GM13977 (cell line): ENCODE results near the gene DGKI.

Experiments
- DNase-seq: peaks from one replicate; pipeline ENCODE4 v3.0.0; 2012; ENCODE audit warnings: low spot score
- in situ Hi-C: fragments of 300-500 bp; cut with MboI; formaldehyde crosslinking; loops from one replicate; pipeline ENCODE4 v1.12.0; 2022; ENCODE audit warnings: low sequenced_read_pairs, low pct_unique_long_range_greater_than_20kb, mixed read lengths, inconsistent platforms; ENCODE audit not compliant: unreplicated experiment
- TF ChIP-seq, protein P1 (sequence below): IDR thresholded peaks from 2 replicates; pipeline ENCODE4 v1.5.1; 2012; ENCODE audit warnings: mild to moderate bottlenecking, control low read depth; ENCODE audit not compliant: insufficient read depth; ENCODE audit errors: extremely low read depth, missing control alignments

The DGKI gene

DNA sequence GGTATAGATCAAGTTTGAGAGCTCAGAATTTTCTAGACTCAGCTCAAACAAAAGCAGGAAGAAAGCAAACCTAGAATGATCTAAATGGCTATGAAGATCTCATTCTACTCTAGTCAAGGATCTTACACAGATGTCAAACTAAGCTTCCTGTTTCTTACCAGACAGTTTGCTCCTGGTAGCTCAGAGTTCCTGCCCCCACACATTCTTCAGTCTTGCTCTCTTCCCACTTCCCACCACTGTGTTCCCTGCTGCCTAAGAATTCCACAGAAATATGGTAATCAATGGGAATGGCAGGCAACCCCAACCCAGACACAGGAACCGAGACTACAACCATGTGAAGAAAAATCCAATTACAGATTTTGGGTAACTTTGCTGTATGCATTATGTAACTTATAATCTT, 369.8 kb downstream of the DGKI start:
- no peak for DNase-seq
- TF ChIP-seq, protein P1, sequence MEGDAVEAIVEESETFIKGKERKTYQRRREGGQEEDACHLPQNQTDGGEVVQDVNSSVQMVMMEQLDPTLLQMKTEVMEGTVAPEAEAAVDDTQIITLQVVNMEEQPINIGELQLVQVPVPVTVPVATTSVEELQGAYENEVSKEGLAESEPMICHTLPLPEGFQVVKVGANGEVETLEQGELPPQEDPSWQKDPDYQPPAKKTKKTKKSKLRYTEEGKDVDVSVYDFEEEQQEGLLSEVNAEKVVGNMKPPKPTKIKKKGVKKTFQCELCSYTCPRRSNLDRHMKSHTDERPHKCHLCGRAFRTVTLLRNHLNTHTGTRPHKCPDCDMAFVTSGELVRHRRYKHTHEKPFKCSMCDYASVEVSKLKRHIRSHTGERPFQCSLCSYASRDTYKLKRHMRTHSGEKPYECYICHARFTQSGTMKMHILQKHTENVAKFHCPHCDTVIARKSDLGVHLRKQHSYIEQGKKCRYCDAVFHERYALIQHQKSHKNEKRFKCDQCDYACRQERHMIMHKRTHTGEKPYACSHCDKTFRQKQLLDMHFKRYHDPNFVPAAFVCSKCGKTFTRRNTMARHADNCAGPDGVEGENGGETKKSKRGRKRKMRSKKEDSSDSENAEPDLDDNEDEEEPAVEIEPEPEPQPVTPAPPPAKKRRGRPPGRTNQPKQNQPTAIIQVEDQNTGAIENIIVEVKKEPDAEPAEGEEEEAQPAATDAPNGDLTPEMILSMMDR = no peak
- in situ Hi-C loops = no loop called here

DNA sequence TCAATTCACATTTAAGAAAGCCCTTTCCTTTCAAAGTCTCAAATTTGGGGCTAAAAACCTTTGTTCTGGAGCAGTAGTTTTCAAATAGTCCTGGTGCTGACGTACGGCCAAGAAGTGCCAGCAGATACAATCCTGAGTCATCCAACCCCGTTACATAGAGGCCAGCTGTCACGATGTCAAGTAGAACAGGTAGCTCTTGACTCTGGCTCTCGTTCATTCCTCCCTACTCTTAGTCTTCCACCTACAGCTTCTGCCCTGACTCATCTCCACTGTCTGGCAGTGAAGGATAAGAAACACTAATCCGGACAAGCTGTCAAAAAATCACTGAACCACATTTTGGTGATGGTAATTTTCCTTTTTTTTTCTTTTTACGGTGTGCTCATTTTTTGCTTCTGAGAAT, 370.8 kb downstream of the DGKI start:
- in situ Hi-C loops = no loop called here
- no peak for DNase-seq
- TF ChIP-seq, protein P1 = no peak

DNA sequence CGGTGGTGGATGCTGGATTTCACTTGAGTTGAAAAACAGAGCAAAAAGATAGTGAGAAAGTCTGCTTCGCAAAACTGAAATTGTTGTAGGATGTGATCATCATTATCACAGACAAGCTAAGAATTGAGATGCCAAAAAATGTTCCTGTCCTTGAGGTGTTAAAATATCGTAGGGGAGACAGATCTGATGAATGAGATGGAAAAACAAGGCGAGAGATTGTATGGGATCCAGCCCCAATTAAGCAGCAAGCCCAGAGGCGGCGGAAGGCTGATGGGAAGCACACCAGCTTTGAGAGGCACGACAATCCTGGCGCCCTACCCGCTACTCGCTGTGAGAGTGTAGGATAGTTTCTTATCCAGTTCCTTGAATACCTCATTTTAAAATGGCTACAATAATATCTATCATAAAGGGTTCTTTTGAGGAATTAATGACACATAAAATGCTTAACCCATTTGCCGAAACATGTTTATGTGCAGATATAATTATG, 372.2 kb downstream of the DGKI start:
- no peak for DNase-seq
- in situ Hi-C loops = no loop called here
- TF ChIP-seq, protein P1 = no peak

DNA sequence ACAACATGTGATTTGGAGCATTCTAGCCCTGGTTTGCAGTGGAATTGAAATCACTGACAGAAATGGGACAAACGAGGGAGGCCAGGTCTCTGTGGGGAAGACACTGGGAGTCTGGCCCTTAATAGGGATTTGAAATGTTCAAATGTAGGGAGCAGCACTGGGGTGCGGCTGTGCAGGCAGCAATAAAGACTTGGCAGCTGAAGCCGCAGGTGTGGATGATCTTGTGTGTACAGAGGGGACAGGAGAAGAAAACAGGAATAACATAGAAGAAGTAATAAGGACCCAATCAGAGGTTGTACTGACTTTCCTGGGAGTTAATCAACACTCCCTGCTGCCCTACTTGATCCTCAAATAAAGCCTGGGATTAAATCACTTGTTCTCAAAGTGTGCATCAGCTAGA, 375.6 kb downstream of the DGKI start:
- TF ChIP-seq, protein P1 = no peak
- in situ Hi-C loops = no loop called here

DNA sequence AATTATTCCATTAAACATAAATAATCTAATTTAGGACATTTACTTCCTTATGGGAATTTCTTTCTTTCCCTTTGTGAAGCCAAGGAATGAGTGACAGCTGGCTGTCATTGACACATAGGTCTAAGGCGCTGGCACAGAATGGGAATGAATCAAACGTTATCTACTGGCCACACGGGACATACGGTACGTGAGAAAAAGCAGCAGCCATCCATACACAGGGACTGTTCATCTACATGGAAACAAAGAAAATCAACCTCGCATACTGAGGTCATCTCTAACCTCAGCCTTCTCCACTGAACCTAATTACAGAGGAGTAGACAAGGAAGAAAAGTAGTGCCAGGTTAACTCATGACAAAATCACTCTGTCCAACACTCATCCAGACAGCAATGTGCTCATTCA, 376.9 kb downstream of the DGKI start:
- TF ChIP-seq, protein P1 = no peak
- in situ Hi-C loops = no loop called here
- no peak for DNase-seq

More for the DNA sequence above, 375.6 kb downstream of the DGKI start:
- DNase-seq = no peak

DNA sequence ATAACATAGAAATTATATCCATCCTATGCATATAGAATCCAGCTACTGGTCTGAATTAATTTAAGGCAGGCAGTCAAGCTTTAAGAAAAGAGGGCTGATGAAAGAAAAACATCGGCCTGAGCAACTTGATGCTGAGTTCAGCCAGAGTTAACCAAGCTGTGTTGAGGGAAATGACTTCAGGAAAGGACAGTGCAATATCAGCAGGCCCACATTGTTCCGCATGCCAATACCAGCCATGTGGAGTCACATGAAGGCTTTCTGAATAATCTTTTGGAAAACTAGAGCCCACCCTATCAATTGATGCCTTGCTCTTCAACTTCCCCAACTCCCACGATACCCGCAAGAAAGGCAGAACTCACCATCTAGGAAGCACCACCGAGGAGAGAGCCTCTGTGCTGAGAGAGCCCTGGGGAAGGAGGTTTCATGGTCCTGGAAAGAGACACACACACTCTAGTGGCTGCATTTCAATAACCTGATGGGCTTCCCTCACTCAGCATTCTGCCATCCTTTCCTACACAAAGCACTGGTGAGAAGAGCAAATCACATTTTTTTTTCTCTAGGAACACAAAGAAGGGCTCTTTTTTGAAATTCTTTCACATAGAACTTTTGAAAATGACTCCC, 377.5 kb downstream of the DGKI start:
- TF ChIP-seq, protein P1 = no peak
- DNase-seq = no peak
- in situ Hi-C loops = no loop called here

DNA sequence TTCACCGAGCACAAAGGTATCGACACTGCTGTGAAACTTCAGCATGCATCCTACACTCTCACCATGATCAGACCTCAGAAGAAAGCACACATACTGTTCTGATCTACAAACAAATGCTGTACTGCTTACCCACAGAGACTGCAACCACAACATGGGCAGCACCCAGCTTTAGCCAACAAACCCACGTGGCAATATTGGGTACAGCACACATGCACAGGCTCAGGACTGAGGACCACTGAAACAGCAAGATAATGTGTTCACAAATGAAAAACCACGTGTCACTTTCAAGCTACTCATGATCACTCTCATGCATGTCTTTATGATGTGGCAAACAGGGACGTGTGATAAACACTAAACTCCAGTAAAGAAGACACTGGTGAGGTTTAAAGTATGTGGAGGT, 383.9 kb downstream of the DGKI start:
- in situ Hi-C loops = no loop called here
- DNase-seq = no peak
- TF ChIP-seq, protein P1 = no peak
